Ammon's horn (tissue), 1 donor: Measurements from ENCODE around the gene ATP8B2.
"Not testable (repeated sequence)": the region's sequence is repeated elsewhere in the genome, so short reads cannot be mapped to it uniquely, and the experiment has no call there.

Experiments used
- DNase-seq: peaks from one replicate; pipeline ENCODE4 v3.0.0-alpha.2; 2016; ENCODE audit warnings: low spot score

Gene ATP8B2, protein sequence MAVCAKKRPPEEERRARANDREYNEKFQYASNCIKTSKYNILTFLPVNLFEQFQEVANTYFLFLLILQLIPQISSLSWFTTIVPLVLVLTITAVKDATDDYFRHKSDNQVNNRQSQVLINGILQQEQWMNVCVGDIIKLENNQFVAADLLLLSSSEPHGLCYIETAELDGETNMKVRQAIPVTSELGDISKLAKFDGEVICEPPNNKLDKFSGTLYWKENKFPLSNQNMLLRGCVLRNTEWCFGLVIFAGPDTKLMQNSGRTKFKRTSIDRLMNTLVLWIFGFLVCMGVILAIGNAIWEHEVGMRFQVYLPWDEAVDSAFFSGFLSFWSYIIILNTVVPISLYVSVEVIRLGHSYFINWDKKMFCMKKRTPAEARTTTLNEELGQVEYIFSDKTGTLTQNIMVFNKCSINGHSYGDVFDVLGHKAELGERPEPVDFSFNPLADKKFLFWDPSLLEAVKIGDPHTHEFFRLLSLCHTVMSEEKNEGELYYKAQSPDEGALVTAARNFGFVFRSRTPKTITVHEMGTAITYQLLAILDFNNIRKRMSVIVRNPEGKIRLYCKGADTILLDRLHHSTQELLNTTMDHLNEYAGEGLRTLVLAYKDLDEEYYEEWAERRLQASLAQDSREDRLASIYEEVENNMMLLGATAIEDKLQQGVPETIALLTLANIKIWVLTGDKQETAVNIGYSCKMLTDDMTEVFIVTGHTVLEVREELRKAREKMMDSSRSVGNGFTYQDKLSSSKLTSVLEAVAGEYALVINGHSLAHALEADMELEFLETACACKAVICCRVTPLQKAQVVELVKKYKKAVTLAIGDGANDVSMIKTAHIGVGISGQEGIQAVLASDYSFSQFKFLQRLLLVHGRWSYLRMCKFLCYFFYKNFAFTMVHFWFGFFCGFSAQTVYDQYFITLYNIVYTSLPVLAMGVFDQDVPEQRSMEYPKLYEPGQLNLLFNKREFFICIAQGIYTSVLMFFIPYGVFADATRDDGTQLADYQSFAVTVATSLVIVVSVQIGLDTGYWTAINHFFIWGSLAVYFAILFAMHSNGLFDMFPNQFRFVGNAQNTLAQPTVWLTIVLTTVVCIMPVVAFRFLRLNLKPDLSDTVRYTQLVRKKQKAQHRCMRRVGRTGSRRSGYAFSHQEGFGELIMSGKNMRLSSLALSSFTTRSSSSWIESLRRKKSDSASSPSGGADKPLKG

GRCh38 chr1:154324669-154325582, at the start of gene ATP8B2:
ATP8B2 (plus strand) TSS chr1:154325525; CDS start chr1:154328142, 2,617 bp downstream.
- DNase-seq, result peak; percentile 86

DNA sequence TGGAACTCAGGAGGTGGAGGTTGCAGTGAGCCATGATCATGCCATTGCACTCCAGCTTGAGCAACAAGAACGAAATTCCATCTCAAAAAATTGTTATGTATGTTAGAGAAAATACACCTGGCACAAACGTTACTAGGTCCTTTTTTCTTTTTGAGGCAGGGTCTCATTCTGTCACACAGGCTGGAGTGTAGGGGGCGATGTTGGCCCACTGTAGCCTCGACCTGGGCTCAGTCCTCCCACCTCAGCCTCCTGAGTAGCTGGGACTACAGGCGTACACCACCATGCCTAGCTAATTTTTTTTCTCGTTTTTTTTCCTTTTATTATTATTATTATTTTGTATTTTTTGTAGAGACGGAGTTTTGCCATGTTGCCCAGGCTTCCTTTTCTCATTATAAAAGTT, 48.5 kb upstream of the ATP8B2 start:
- no peak for DNase-seq

GRCh38 chr1:154287591-154287990, 37.7 kb upstream of the ATP8B2 start:
- DNase-seq, result not testable (repeated sequence)

- no peak for DNase-seq
Observed at GRCh38 chr1:154288661-154289060, 36.7 kb upstream of the ATP8B2 start.

DNA sequence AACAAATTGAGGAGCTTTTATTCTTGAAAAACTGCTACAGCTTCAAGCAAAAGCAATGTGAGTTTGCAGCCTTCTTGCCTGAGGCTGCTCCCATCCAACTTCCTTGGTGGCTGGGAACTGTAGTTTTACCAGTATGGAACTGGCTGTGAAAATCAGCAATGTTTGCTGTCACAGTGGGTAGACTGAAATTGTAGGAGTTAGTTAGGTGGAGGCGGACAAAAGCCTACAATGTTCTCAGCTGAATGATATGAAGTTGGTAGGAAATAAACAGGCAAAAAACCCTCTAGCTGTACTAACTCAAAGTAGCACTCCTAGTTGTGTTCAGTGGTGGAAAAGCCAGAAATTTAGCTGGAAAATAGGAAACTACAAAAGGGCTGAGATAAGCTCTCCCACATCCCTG, 34.4 kb upstream of the ATP8B2 start:
- DNase-seq, result peak; percentile 59

- no peak for DNase-seq
Observed at GRCh38 chr1:154295408-154296235, 29.7 kb upstream of the ATP8B2 start.

GRCh38 chr1:154301582-154301981, 23.7 kb upstream of the ATP8B2 start:
- DNase-seq, result no peak

DNA sequence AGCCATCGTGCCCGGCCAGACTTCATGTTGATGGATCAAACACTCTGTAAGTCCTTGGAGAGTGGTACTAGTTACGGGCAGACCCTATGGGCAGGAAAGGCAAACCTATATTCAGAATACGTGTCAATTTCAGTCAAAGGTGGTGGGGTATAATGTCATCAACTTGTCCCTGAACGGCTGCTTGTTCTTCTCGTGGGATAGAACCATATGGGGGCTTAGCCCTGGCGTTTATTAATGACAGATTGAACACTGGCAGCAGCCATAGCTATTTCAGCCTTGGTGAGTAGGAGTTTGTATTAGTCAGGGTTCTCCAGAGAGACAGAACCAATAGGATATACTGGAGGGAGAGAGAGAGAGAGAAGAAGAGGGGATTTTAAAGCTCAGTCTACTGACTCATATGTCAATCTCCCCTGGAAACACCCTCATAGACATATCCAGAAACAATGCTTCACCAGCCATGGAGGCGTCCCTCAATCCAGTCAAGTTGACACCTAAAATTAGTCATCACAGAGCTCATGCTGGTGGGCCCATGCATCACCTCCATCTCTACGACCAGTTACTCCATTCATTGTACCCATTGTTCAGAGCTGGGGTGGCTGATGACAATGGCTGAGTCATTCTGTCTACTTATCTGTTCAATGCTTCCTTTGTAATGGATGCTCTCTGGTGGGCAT, 20.5 kb upstream of the ATP8B2 start:
- DNase-seq, result peak; percentile 71

- no peak for DNase-seq
Observed at GRCh38 chr1:154306151-154306550, 19.2 kb upstream of the ATP8B2 start.

DNA sequence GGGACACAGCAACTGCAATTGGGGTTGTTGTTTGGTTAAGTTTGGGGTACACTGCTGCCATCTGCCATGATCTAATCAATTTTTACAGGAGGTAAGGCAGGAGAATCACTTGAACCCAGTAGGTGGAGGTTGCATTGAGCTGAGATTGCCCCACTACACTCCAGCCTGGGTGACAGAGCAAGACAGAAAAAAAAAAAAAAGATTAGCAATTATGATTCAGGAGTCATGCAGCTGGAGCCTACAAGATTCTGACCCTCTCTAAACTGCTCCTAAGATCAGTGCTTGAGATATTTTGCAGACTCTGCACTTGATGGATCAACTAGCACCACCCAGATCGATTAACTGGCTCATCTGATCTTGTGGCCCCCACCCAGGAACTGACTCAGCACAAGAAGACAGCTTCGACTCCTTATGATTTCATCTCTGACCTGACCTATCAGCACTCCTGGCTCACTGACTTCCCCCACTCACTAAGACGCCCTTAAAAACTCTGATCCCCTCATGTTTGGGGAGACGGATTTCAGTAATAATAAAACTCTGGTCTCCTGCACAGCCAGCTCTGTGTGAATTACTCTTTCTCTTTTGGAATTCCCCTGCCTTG, 17.6 kb upstream of the ATP8B2 start:
- not testable (repeated sequence) for DNase-seq

- DNase-seq, result not testable (repeated sequence)
Observed at GRCh38 chr1:154309136-154309535, 16.2 kb upstream of the ATP8B2 start.

DNA sequence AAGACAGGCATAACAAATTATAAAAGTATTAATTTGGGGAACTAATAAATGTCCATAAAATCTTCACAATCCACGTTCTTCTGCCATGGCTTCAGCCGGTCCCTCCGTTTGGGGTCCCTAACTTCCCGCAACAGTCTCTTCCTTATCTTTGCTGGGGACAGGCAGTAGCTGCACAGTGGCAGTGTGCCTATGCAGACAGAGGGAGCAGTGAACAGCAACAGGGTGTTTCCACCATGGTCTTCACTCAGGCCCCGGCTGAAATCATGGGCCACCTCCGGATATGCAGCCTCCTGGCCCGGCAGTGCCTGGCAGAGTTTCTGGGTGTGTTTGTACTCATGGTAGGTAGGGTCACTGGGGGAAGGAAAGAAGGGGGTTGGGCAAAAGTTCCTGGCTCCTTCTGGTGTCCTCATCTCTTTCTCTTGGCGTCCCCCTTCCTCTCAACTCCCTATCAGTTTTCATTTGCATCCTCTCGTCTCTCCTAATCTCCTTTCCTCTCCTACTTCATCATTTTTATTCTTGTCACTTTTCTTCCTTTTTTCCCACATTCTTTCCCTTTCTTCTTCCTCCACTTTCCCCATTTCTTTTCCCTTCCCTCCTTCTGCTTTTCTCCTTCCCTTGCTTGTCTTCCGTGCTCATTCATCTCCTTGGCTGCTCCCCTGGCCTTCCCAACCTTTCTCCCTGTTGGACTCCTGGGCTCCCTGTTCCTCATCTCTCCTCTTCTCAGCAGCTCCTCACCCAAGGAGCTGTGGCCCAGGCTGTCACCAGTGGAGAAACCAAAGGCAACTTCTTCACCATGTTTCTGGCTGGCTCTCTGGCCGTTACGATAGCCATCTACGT, 12.9 kb upstream of the ATP8B2 start:
- not testable (repeated sequence) for DNase-seq

- DNase-seq, result no peak
Observed at GRCh38 chr1:154313066-154313356, 12.3 kb upstream of the ATP8B2 start.

DNA sequence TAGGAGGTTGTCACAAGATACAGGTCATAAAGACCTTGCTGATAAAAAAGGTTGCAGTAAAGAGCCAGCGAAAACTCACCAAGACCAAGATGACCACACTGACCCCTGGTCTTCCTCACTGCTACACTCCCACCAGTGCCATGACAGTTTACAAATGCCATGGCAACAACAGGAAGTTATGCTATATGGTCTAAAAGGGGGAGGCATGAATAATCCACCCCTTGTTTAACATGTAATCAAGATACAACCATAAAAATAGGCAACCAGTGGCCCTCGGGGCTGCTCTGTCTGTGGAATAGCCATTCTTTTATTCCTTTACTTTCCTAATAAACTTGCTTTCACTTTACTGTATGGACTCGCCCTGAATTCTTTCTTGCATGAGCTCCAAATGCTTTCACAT, 11.1 kb upstream of the ATP8B2 start:
- not testable (repeated sequence) for DNase-seq

DNA sequence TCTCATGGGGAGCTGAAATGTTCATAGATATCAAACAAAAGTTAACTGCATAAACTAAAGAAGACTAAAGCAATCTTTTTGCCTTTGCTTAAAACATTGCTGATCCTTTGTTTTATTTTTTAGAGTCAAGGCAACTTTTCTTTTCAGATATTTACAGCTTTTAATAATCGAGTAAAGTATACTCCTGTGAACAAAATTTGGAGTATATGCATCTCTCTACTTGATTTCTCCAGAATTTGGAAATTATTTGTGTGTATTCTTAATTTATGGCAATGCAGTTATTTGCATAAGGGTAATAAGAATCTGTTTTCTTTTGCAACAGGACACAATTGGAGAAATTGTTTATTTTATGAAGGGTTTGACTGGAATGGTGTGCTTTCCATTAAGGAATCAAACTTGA, 8.6 kb upstream of the ATP8B2 start:
- no peak for DNase-seq

DNA sequence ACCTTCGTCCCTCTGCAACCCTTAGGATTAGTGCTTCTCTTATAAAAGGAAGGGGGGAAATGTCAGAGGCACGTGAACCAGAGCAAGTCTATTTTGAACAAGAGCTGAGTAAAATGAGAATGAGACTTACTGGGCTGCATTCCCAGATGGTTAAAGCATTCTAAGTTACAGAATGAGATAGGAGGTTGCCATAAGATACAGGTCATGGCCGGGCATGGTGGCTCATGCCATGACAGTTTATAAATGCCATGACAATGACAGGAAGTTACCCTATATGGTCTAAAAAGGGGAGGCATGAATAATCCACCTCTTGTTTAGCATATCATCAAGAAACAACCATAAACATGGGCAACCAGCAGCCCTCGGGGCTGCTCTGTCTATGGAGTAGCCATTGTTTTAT, 6.9 kb upstream of the ATP8B2 start:
- DNase-seq, result no peak

DNA sequence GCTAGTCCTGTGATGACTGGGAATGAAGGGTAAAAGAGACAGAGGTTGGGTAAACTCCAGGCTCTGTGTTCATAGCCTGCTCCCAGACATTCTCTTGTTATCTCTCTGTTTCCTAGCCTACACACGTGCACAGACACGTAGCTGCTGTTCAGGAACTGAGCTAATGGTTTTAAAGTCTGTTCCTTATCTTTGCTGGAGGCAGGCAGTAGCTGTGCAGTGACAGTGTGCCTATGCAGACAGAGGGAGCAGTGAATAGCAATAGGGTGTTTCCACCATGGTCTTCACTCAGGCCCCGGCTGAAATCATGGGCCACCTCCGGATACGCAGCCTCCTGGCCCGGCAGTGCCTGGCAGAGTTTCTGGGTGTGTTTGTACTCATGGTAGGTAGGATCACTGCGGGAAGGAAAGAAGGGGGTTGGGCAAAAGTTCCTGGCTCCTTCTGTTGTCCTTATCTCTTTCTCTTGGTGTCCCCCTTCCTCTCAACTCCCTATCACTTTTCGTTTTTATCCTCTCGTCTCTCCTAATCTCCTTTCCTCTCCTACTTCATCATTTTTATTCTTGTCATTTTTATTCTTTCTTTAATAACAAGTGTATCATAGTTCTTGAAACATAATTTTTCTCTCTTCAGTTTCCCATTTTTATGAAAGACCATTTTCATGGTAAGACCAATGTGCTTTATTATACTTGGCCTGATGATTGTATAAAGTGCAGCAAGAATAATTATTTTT, 4.3 kb upstream of the ATP8B2 start, which contains the start of gene AQP10:
TSS of gene AQP10 (plus strand) at position 212 of the 727 bp plus-strand sequence. CDS start at position 275, 63 bp downstream.
- no peak for DNase-seq

- DNase-seq, result not testable (repeated sequence)
Observed at GRCh38 chr1:154321609-154321934, 3.8 kb upstream of the ATP8B2 start.
